Transverse colon (tissue), 4 donors: ENCODE measurements around the gene FBF1. TPM values are rescaled to one million over a fixed set of nuclear protein-coding genes. Genes with fewer than 3 reads are reported as not detected.

Source experiments
- DNase-seq: peaks from one replicate; pipeline ENCODE4 v3.0.0-alpha.2; 2019
- H3K27ac ChIP-seq, 4 donors: fragments of 200-600 bp; sonication (generic); 2 replicates each; pipeline ENCODE4 v1.5.1; 2016 to 2018; ENCODE audit warnings: inconsistent platforms in 4 of 4
- H3K27me3 ChIP-seq: fragments of 200-600 bp; sonication (generic); 2 replicates; pipeline ENCODE4 v1.5.1; 2017; ENCODE audit warnings: inconsistent platforms
- H3K36me3 ChIP-seq, 4 donors: fragments of 200-600 bp; sonication (generic); 2 replicates each; pipeline ENCODE4 v1.5.1; 2017 to 2019; ENCODE audit warnings: inconsistent platforms in 4 of 4
- H3K4me1 ChIP-seq, 4 donors: fragments of 200-600 bp; sonication (generic); 2 replicates each; pipeline ENCODE4 v1.5.1; 2017 to 2020; ENCODE audit warnings: inconsistent platforms in 4 of 4
- H3K4me3 ChIP-seq, 4 donors: fragments of 200-600 bp; sonication (generic); 1 replicate in 1 of 4; 2 replicates in 3 of 4; pipeline versions ENCODE4 v1.5.1 to v1.6.1; 2017 to 2019; ENCODE audit warnings: inconsistent platforms in 4 of 4
- H3K9me3 ChIP-seq, 2 donors: fragments of 200-600 bp; sonication (generic); 2 replicates each; pipeline ENCODE4 v1.5.1; 2017 to 2019; ENCODE audit warnings: inconsistent platforms in 2 of 2
- EP300 ChIP-seq: sonication (generic); formaldehyde crosslinking; IDR thresholded peaks from one replicate; pipeline ENCODE4 v1.6.1; 2017; ENCODE audit warnings: antibody characterized with exemption, low read depth
- POLR2A ChIP-seq: fragments of 450-650 bp; IDR thresholded peaks from one replicate; pipeline ENCODE4 v1.6.1; 2016; ENCODE audit warnings: antibody characterized with exemption, mild to moderate bottlenecking, moderate library complexity
- POLR2AphosphoS5 ChIP-seq, 3 donors: sonication (generic); formaldehyde crosslinking; IDR thresholded peaks; one replicate each; pipeline ENCODE4 v1.6.1; 2016; ENCODE audit warnings: antibody characterized with exemption in 3 of 3
- WGBS, 2 donors: methylation state at CpG; one replicate each; pipeline ENCODE4 v1.1.5; 2018; ENCODE audit warnings: low coverage in 1 of 2; 5-methylcytosine and 5-hydroxymethylcytosine counted together
- in situ Hi-C, 4 donors: fragments of 200-750 bp; cut with MboI; loops; one replicate each; pipeline versions ENCODE4 v1.15.0 to v1.15.1; 2017; ENCODE audit warnings: low sequenced_read_pairs in 3 of 4, low pct_ligation_motif_present in 1 of 4, low pct_unique_long_range_greater_than_20kb in 1 of 4
- intact Hi-C: fragments of 100-400 bp; cut with DNase I; formaldehyde crosslinking; loops from one replicate; pipeline ENCODE4 v1.15.1; 2023; ENCODE audit warnings: low total_unique reads
- total RNA-seq, 4 donors: library from RNA; depleted of rRNA; stranded (reverse); fragments of >200 nt; gene quantifications; one replicate each; pipeline ENCODE4 v1.1.0, GENCODE V29; 2016
- TF ChIP-seq, protein P1 (sequence below), 5 experiments: fragments of 200-600 bp in 3 of 5; fragments of 450-650 bp in 2 of 5; sonication (generic) in 3 of 5; IDR thresholded peaks; 1 replicate in 2 of 5; 2 replicates in 3 of 5; pipeline ENCODE4 v1.5.1; 2016 to 2017; ENCODE audit warnings: antibody characterized with exemption in 5 of 5, inconsistent platforms in 3 of 5, mild to moderate bottlenecking in 2 of 5, moderate library complexity in 1 of 5

The FBF1 gene
- total RNA-seq, 4 donors from 2014 or later, result 2.9 to 29.9 (median 7.9) TPM

DNA sequence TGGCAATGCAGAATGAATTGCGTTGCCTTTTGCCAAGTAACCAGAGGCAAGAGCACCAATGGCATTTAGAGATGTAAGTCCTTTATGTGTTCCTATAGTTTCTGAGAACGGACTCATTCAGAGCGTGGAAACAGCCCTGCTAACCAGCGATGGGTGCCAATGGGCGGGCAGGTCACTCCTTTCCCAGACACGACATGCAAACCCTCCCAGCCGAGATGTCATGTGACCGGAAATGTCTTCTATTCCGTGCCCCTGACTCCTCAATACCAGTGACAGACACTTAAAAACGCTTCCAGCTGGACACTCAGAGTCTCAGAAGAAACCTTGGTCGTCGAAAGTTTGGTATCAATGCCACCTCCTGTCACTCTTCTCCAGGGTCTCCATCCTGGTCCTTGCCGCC, 3.2 kb downstream of the FBF1 start:
- Histone ChIP-seq H3K9me3 (no peaks in the 10 kb centered on the region), H3K36me3 (no peaks in the 10 kb centered on the region), H3K27ac (no peak overlapping the region), H3K4me3 (no peak overlapping the region), H3K27me3 (no peaks in the 10 kb centered on the region), H3K4me1 (peaks cover 5 to 13% (median 11%) of the 10 kb centered on the region in 4 donors)
- 89 to 91% methylated on average over 3 to 13 of the region's 13 CpGs for WGBS, 2 donors
- intact Hi-C loops, result no loop called here
- no peak for DNase-seq
- TF ChIP-seq POLR2AphosphoS5 (IDR thresholded peaks at IDR 0.05) (no peak), POLR2A (no peak), EP300 (no peak)
- TF ChIP-seq, protein P1, sequence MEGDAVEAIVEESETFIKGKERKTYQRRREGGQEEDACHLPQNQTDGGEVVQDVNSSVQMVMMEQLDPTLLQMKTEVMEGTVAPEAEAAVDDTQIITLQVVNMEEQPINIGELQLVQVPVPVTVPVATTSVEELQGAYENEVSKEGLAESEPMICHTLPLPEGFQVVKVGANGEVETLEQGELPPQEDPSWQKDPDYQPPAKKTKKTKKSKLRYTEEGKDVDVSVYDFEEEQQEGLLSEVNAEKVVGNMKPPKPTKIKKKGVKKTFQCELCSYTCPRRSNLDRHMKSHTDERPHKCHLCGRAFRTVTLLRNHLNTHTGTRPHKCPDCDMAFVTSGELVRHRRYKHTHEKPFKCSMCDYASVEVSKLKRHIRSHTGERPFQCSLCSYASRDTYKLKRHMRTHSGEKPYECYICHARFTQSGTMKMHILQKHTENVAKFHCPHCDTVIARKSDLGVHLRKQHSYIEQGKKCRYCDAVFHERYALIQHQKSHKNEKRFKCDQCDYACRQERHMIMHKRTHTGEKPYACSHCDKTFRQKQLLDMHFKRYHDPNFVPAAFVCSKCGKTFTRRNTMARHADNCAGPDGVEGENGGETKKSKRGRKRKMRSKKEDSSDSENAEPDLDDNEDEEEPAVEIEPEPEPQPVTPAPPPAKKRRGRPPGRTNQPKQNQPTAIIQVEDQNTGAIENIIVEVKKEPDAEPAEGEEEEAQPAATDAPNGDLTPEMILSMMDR (IDR thresholded peaks at IDR 0.05), result no peak
- in situ Hi-C loops, result no loop called here

DNA sequence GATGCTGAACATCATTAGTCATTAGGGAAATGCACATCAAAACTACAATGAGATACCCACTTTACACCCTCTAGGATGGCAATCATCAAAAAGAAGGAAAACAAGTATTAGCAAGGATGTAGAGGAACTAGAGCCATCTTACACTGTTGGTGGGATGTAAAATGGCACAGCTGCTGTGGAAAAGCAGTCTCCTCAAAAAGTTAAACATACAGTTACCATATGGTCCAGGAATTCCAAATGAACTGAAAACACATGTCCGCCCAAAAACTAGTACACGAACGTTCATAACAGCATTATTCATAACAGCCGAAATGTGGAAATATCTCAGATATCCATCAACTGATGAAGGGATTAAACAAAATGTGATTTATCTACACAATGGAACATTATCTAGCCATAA, 7.0 kb downstream of the FBF1 start:
- 75 to 80% methylated on average over 3 to 4 of the region's 4 CpGs for WGBS, 2 donors
- in situ Hi-C loops, result no loop called here

DNA sequence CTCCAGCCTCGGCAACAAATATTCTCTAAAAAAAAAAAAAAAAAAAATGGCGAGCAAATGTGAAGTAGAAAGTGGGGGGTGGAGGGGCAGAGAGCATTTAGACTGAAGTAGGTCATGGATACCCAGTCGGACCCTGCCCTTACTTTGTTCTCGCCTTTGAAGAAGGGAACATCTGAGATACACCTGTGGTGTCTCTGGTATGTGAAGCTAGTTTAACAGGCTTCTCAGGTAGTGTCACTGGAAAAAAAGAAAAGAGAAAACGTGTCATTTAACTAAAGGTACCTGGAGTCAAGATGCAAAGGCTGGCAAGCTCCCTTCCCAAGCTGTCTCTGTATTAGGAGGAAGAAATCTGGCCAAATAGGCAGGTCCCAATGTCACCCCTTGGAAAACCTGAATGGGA, 8.0 kb downstream of the FBF1 start:
- no peak overlapping the region for H3K27ac ChIP-seq
- 83 to 89% methylated on average over 4 to 5 of the region's 5 CpGs for WGBS, 2 donors
- H3K4me1 ChIP-seq, result no peaks in the 10 kb centered on the region
- in situ Hi-C loops (no loop called here), intact Hi-C loops (no loop called here)
- no peaks in the 10 kb centered on the region for H3K9me3 ChIP-seq
- TF ChIP-seq, protein P1 (IDR thresholded peaks at IDR 0.05), result no peak
- no peak for TF ChIP-seq EP300
- no peak for TF ChIP-seq POLR2A
- TF ChIP-seq POLR2AphosphoS5 (IDR thresholded peaks at IDR 0.05), result no peak
- no peaks in the 10 kb centered on the region for H3K36me3 ChIP-seq
- DNase-seq, result no peak
- no peak overlapping the region for H3K4me3 ChIP-seq
- no peaks in the 10 kb centered on the region for H3K27me3 ChIP-seq

More for the DNA sequence above, 7.0 kb downstream of the FBF1 start:
- Histone ChIP-seq H3K27ac (no peak overlapping the region), H3K9me3 (no peaks in the 10 kb centered on the region), H3K4me3 (no peak overlapping the region), H3K36me3 (no peaks in the 10 kb centered on the region), H3K27me3 (no peaks in the 10 kb centered on the region), H3K4me1 (no peaks in the 10 kb centered on the region)
- TF ChIP-seq, protein P1 (IDR thresholded peaks at IDR 0.05), result no peak
- TF ChIP-seq EP300 (no peak), POLR2A (no peak), POLR2AphosphoS5 (IDR thresholded peaks at IDR 0.05) (no peak)
- intact Hi-C loops, result no loop called here
- no peak for DNase-seq

DNA sequence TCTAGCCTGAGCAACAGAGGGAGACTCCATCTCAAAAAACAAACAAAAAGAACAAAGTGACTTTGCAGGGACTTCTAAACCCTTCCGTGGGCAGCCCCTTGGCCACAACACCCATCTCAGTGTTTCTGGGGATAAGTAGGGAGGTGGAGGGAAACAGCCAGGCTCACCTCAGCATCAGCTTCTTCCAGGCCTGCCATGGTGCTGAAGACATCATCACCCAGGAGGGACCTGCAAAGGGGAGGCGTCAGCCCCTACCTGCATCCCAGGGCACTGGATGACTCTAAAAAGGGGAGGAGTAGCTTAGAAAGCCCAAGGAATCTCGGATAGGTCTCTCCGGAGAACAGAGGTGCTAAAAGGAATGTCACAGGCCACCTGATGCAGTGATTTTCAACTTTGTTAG, 9.8 kb downstream of the FBF1 start:
- no peaks in the 10 kb centered on the region for H3K9me3 ChIP-seq
- no peaks in the 10 kb centered on the region for H3K27me3 ChIP-seq
- 91% methylated on average over 4 of the region's 4 CpGs; no CpG with 5 or more reads in 1 of the 2 donors for WGBS, 2 donors
- TF ChIP-seq, protein P1 (IDR thresholded peaks at IDR 0.05), result no peak
- TF ChIP-seq EP300 (no peak), POLR2AphosphoS5 (IDR thresholded peaks at IDR 0.05) (no peak), POLR2A (no peak)
- H3K36me3 ChIP-seq, result no peaks in the 10 kb centered on the region
- DNase-seq, result no peak
- H3K27ac ChIP-seq, result no peak overlapping the region
- no peak overlapping the region for H3K4me3 ChIP-seq
- intact Hi-C loops, result no loop called here
- in situ Hi-C loops, result no loop called here
- H3K4me1 ChIP-seq, result no peaks in the 10 kb centered on the region
